ENCODE results near the gene UNC5B.
"Not testable (repeated sequence)": the region's sequence is repeated elsewhere in the genome, so short reads cannot be mapped to it uniquely, and the experiment has no call there.

The UNC5B gene

GRCh38 chr10:71285986-71286385 is 73.6 kb downstream of the UNC5B start:
- no peak for DNase-seq

GRCh38 chr10:71286521-71287294 is 74.3 kb downstream of the UNC5B start:
- DNase-seq, result no peak

GRCh38 chr10:71287456-71287855 is 75.1 kb downstream of the UNC5B start:
- DNase-seq, result no peak

GRCh38 chr10:71288461-71288860 is 76.1 kb downstream of the UNC5B start:
- no peak for DNase-seq

GRCh38 chr10:71289421-71290130 is 77.2 kb downstream of the UNC5B start:
- no peak for DNase-seq

- DNase-seq, result no peak
Measured at GRCh38 chr10:71290331-71290730, 78.0 kb downstream of the UNC5B start.

- DNase-seq, result no peak
Measured at GRCh38 chr10:71290806-71291527, 78.6 kb downstream of the UNC5B start.

- DNase-seq, result no peak
Measured at GRCh38 chr10:71291528-71291900, 79.1 kb downstream of the UNC5B start.

GRCh38 chr10:71292624-71293445 is 80.5 kb downstream of the UNC5B start:
- no peak for DNase-seq

GRCh38 chr10:71293446-71294084 is 81.2 kb downstream of the UNC5B start:
- no peak for DNase-seq

- DNase-seq, result no peak
Measured at GRCh38 chr10:71294091-71294561, 81.8 kb downstream of the UNC5B start.

- no peak for DNase-seq
Measured at GRCh38 chr10:71294856-71295255, 82.5 kb downstream of the UNC5B start.

- DNase-seq, result no peak
Measured at GRCh38 chr10:71295641-71296040, 83.3 kb downstream of the UNC5B start.

- DNase-seq, result no peak
Measured at GRCh38 chr10:71296086-71296485, 83.7 kb downstream of the UNC5B start.

GRCh38 chr10:71296811-71297210 is 84.4 kb downstream of the UNC5B start:
- not testable (repeated sequence) for DNase-seq

- DNase-seq, result no peak
Measured at GRCh38 chr10:71297343-71297742, 85.0 kb downstream of the UNC5B start.

GRCh38 chr10:71299071-71299785 is 86.9 kb downstream of the UNC5B start:
- DNase-seq, result no peak

- DNase-seq, result no peak
Measured at GRCh38 chr10:71300555-71301370, 88.4 kb downstream of the UNC5B start.

- no peak for DNase-seq
Measured at GRCh38 chr10:71301371-71301916, 89.1 kb downstream of the UNC5B start.

GRCh38 chr10:71302451-71302850 is 90.1 kb downstream of the UNC5B start:
- no peak for DNase-seq

Data from CD4-positive, alpha-beta T cell treated with Interleukin-4 for 1 hour (primary cell).